BJ (cell line): ENCODE data around the gene RASSF8. TPM values are rescaled to one million over a fixed set of nuclear protein-coding genes. Genes with fewer than 3 reads are reported as not detected.

Experiments used
- CTCF ChIA-PET: fragments of 350-600 bp; formaldehyde crosslinking; extraction: SDS; loops from one replicate; lab custom pipeline; 2021; ENCODE audit warnings: antibody characterized with exemption, inconsistent platforms; lab: Yijun Ruan, JAX
- POLR2A ChIA-PET: fragments of 300-600 bp; sonication (Branson Sonifier 250); formaldehyde crosslinking; extraction: SDS; loops from one replicate; lab custom pipeline; 2021; ENCODE audit warnings: antibody characterized with exemption; lab: Charles Lee
- DNase-seq: peaks from one replicate; pipeline ENCODE4 v3.0.0-alpha.2; 2011; ENCODE audit warnings: low read depth
- H3K27me3 ChIP-seq: 2 replicates; pipeline ENCODE4 v1.6.0; 2011; ENCODE audit warnings: low read length; ENCODE audit not compliant: control insufficient read depth, insufficient read depth
- H3K36me3 ChIP-seq: 2 replicates; pipeline ENCODE4 v1.5.1; 2011; ENCODE audit warnings: low read length; ENCODE audit not compliant: control insufficient read depth, insufficient read depth
- H3K4me3 ChIP-seq: 2 replicates; pipeline ENCODE4 v1.5.1; 2011; ENCODE audit warnings: low read depth, mild to moderate bottlenecking, control low read depth, low read length
- polyA plus RNA-seq: library from polyadenylated mRNA; depleted of rRNA; stranded (reverse); fragments of >200 nt; gene quantifications from 2 replicates; pipeline ENCODE4 v1.2.3, GENCODE V29; 2011
- TF ChIP-seq, protein P1 (sequence below): IDR thresholded peaks from 2 replicates; pipeline ENCODE4 v1.5.1; 2011; ENCODE audit warnings: low read depth, mild to moderate bottlenecking, control low read depth, inconsistent platforms, low read length, moderate library complexity; ENCODE audit not compliant: insufficient read depth

RASSF8 gene
- polyA plus RNA-seq, 1 experiment, result 35.8 TPM

DNA sequence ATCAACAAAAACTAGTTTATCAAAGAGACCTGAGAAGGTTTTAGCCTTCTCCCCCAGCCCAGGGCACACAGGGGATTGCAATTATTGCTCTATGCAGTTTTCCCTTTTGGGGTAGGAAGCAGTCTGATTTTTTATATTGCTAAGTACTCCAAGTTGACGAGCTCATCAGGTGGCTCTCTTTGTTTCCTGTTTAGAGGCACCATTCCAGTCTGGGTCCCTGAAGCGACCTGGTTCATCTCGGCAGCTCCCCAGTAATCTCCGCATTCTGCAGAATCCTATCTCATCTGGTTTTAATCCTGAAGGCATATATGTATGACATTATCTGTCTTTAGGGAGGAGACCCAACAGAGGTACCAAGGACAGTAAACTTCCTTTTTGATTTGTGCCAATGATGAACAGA lies 110.0 kb downstream of the RASSF8 start:
- Histone ChIP-seq H3K36me3 (peaks cover 4% of the 10 kb centered on the region), H3K27me3 (no peaks in the 10 kb centered on the region), H3K4me3 (no peak overlapping the region)
- DNase-seq, result no peak
- TF ChIP-seq, protein P1, sequence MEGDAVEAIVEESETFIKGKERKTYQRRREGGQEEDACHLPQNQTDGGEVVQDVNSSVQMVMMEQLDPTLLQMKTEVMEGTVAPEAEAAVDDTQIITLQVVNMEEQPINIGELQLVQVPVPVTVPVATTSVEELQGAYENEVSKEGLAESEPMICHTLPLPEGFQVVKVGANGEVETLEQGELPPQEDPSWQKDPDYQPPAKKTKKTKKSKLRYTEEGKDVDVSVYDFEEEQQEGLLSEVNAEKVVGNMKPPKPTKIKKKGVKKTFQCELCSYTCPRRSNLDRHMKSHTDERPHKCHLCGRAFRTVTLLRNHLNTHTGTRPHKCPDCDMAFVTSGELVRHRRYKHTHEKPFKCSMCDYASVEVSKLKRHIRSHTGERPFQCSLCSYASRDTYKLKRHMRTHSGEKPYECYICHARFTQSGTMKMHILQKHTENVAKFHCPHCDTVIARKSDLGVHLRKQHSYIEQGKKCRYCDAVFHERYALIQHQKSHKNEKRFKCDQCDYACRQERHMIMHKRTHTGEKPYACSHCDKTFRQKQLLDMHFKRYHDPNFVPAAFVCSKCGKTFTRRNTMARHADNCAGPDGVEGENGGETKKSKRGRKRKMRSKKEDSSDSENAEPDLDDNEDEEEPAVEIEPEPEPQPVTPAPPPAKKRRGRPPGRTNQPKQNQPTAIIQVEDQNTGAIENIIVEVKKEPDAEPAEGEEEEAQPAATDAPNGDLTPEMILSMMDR, result no peak
- CTCF ChIA-PET, result interaction anchor here (1.4 to 2.4 kb wide), 2 partner anchors 10 to 29 kb away, joined by 3 to 8 read pairs; no protein-coding TSS in a partner anchor
- POLR2A ChIA-PET, result no interaction called here

DNA sequence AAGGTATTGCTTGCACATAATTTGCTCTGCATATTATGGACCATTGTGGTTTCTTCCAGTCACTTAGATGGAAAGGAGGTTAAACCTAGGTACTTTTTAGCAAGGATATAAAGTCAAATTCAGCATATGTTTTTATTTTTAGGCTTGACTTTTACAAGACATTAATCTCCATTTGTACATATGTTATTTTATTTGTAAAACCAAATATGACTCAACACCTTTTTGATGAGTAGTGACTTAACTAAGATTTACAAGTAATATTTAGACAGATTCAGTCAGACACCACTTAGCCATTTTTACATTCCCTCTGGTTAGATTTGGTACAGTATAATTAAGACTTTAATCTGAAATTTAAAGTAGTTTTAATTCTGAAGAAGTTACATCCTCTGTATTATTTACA lies 111.3 kb downstream of the RASSF8 start:
- H3K27me3 ChIP-seq, result no peaks in the 10 kb centered on the region
- H3K4me3 ChIP-seq, result no peak overlapping the region
- ChIA-PET CTCF (interaction anchor here (1.4 to 2.4 kb wide), 2 partner anchors 11 to 28 kb away, joined by 3 to 8 read pairs; no protein-coding TSS in a partner anchor), POLR2A (no interaction called here)
- DNase-seq, result no peak
- TF ChIP-seq, protein P1, result no peak
- H3K36me3 ChIP-seq, result peaks cover 5% of the 10 kb centered on the region

DNA sequence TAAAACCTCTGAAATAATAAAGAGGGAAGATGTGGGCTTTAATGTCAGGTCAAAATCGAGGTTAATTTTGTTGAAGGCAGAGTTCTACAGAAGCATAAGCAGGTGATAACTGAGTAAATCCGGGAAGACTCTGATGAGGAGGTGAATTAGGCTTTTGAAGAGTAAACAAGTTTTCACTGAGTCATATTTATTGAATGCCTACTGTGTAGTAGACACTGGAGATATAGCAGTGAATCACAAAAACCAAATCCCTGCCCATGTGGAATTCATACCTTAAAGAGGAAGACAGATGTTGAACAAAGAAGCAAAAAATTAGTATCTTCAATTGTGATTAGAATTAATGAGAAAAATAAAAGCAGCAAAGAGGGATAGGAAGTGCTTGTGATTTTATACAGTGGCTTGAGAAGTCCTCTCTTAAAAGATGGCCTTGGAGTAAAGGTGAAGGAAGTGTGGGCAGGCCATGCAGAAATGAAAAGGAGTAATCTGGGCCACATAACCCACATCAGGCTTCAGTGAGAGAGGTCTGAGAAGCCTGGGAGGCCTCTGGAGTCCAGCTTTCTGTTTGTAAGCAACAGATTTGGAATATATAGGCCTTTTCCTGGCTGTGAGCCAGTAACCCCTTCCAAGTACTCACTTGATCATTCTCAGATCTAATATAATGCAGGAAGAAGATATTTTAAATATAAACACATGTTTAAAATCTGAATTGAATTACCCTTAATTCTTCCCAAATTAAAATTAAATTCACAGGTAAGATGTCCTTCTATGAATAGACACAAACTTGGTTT lies 119.6 kb downstream of the RASSF8 start:
- Histone ChIP-seq H3K27me3 (no peaks in the 10 kb centered on the region), H3K36me3 (0 out of 2 replicates have a peak, but pooled peaks cover 3% of the 10 kb centered on the region), H3K4me3 (no peak overlapping the region)
- POLR2A ChIA-PET, result no interaction called here
- TF ChIP-seq, protein P1, result no peak
- CTCF ChIA-PET, result no interaction called here
- no peak for DNase-seq

DNA sequence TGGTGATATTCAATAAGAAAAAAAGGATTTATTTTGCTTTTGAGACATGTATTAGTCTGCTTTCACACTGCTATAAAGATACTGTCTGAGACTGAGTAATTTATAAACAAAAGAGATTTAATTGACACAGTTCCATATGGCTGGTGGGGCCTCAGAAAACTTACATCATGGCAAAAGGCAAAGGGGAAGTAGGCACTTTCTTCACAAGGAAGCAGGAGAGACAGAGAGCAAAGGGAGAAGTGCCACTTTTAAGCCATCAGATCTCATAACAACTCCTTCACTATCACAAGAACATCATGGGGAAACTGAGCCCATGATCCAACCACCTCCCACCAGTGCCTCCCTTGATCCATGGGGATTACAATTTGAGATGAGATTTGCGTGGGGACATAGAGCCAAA lies 122.4 kb downstream of the RASSF8 start:
- POLR2A ChIA-PET, result no interaction called here
- CTCF ChIA-PET, result no interaction called here

DNA sequence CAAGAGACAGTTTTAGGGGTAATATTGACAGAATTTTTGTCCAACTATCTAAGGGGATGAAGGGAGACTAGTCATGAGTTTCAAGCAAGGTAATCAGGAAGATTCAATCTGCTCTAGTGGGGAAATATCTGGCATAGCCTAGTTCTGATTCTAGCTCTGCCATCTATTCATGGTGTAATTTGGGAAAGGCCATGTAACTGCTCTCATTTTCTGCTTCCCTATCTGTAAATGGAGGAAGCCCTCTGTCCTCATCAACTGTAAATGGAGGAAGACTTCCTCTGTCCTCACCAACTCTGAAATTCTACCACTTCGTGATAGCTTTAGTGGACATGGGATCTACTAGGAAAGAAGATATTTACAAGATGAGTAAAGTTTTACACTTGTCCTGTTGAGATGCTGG lies 128.5 kb downstream of the RASSF8 start:
- ChIA-PET POLR2A (no interaction called here), CTCF (interaction anchor here (1.6 kb wide), 1 partner anchor 10 kb away, joined by 5 read pairs; no protein-coding TSS in a partner anchor)
- H3K36me3 ChIP-seq, result no peaks in the 10 kb centered on the region
- H3K27me3 ChIP-seq, result no peaks in the 10 kb centered on the region
- TF ChIP-seq, protein P1, result no peak
- H3K4me3 ChIP-seq, result no peak overlapping the region
- no peak for DNase-seq

More for the DNA sequence above, 122.4 kb downstream of the RASSF8 start:
- no peak for DNase-seq
- TF ChIP-seq, protein P1, result no peak
- Histone ChIP-seq H3K27me3 (no peaks in the 10 kb centered on the region), H3K4me3 (no peak overlapping the region), H3K36me3 (no peaks in the 10 kb centered on the region)
